ENCODE measurements around the gene IGSF21.

The IGSF21 gene

GRCh38 chr1:18263547-18264120 is 156.0 kb downstream of the IGSF21 start:
- Histone ChIP-seq H3K9me3 (ENCODE audit: control insufficient read depth, insufficient read depth, low read depth, low read length) (no peaks in the 10 kb centered on the region), H3K4me3 (ENCODE audit: low read depth, low read length) (no peak overlapping the region), H3K9ac (ENCODE audit: low read length) (no peak overlapping the region), H3K4me1 (ENCODE audit: control insufficient read depth, insufficient read depth, low read length) (peaks cover 30% of the 10 kb centered on the region), H3K36me3 (ENCODE audit: control insufficient read depth, insufficient read depth, low read length) (no peaks in the 10 kb centered on the region), H3K27me3 (ENCODE audit: control insufficient read depth, insufficient read depth, low read length) (peaks cover 4% of the 10 kb centered on the region; the same call in 1 of the 2 replicates), H3K27ac (ENCODE audit: low read depth, low read length) (no peak overlapping the region)

GRCh38 chr1:18264450-18265039 is 156.9 kb downstream of the IGSF21 start:
- no peak overlapping the region for H3K27ac ChIP-seq (ENCODE audit: low read depth, low read length)
- no peak overlapping the region for H3K9ac ChIP-seq (ENCODE audit: low read length)
- H3K4me3 ChIP-seq (ENCODE audit: low read depth, low read length), result no peak overlapping the region
- H3K9me3 ChIP-seq (ENCODE audit: control insufficient read depth, insufficient read depth, low read depth, low read length), result no peaks in the 10 kb centered on the region
- peaks cover 30% of the 10 kb centered on the region for H3K4me1 ChIP-seq (ENCODE audit: control insufficient read depth, insufficient read depth, low read length)
- peaks cover 3% of the 10 kb centered on the region; the same call in 1 of the 2 replicates for H3K27me3 ChIP-seq (ENCODE audit: control insufficient read depth, insufficient read depth, low read length)
- H3K36me3 ChIP-seq (ENCODE audit: control insufficient read depth, insufficient read depth, low read length), result no peaks in the 10 kb centered on the region

- no peaks in the 10 kb centered on the region for H3K27me3 ChIP-seq (ENCODE audit: control insufficient read depth, insufficient read depth, low read length)
- no peaks in the 10 kb centered on the region for H3K36me3 ChIP-seq (ENCODE audit: control insufficient read depth, insufficient read depth, low read length)
- no peaks in the 10 kb centered on the region for H3K9me3 ChIP-seq (ENCODE audit: control insufficient read depth, insufficient read depth, low read depth, low read length)
- H3K9ac ChIP-seq (ENCODE audit: low read length), result no peak overlapping the region
- H3K27ac ChIP-seq (ENCODE audit: low read depth, low read length), result no peak overlapping the region
- H3K4me3 ChIP-seq (ENCODE audit: low read depth, low read length), result no peak overlapping the region
- H3K4me1 ChIP-seq (ENCODE audit: control insufficient read depth, insufficient read depth, low read length), result peaks cover 30% of the 10 kb centered on the region
These were observed 158.0 kb downstream of the IGSF21 start for GRCh38 chr1:18265641-18266040.

GRCh38 chr1:18266391-18266790 is 158.8 kb downstream of the IGSF21 start:
- Histone ChIP-seq H3K9me3 (ENCODE audit: control insufficient read depth, insufficient read depth, low read depth, low read length) (no peaks in the 10 kb centered on the region), H3K27me3 (ENCODE audit: control insufficient read depth, insufficient read depth, low read length) (no peaks in the 10 kb centered on the region), H3K36me3 (ENCODE audit: control insufficient read depth, insufficient read depth, low read length) (no peaks in the 10 kb centered on the region), H3K9ac (ENCODE audit: low read length) (no peak overlapping the region), H3K4me3 (ENCODE audit: low read depth, low read length) (no peak overlapping the region), H3K4me1 (ENCODE audit: control insufficient read depth, insufficient read depth, low read length) (peaks cover 30% of the 10 kb centered on the region), H3K27ac (ENCODE audit: low read depth, low read length) (no peak overlapping the region)

- no peak overlapping the region for H3K4me3 ChIP-seq (ENCODE audit: low read depth, low read length)
- H3K36me3 ChIP-seq (ENCODE audit: control insufficient read depth, insufficient read depth, low read length), result no peaks in the 10 kb centered on the region
- no peak overlapping the region for H3K9ac ChIP-seq (ENCODE audit: low read length)
- no peaks in the 10 kb centered on the region for H3K9me3 ChIP-seq (ENCODE audit: control insufficient read depth, insufficient read depth, low read depth, low read length)
- H3K27me3 ChIP-seq (ENCODE audit: control insufficient read depth, insufficient read depth, low read length), result no peaks in the 10 kb centered on the region
- 0 out of 2 replicates have a peak, but pooled peaks cover 5% of the 10 kb centered on the region for H3K4me1 ChIP-seq (ENCODE audit: control insufficient read depth, insufficient read depth, low read length)
- H3K27ac ChIP-seq (ENCODE audit: low read depth, low read length), result no peak overlapping the region
These were observed 163.7 kb downstream of the IGSF21 start for GRCh38 chr1:18271336-18271735.

GRCh38 chr1:18278946-18279345 is 171.3 kb downstream of the IGSF21 start:
- peaks cover 34% of the 10 kb centered on the region for H3K4me1 ChIP-seq (ENCODE audit: control insufficient read depth, insufficient read depth, low read length)
- H3K27me3 ChIP-seq (ENCODE audit: control insufficient read depth, insufficient read depth, low read length), result no peaks in the 10 kb centered on the region
- no peak overlapping the region for H3K9ac ChIP-seq (ENCODE audit: low read length)
- no peak overlapping the region for H3K27ac ChIP-seq (ENCODE audit: low read depth, low read length)
- no peaks in the 10 kb centered on the region for H3K9me3 ChIP-seq (ENCODE audit: control insufficient read depth, insufficient read depth, low read depth, low read length)
- no peaks in the 10 kb centered on the region for H3K36me3 ChIP-seq (ENCODE audit: control insufficient read depth, insufficient read depth, low read length)
- H3K4me3 ChIP-seq (ENCODE audit: low read depth, low read length), result no peak overlapping the region

- Histone ChIP-seq H3K27me3 (ENCODE audit: control insufficient read depth, insufficient read depth, low read length) (no peaks in the 10 kb centered on the region), H3K36me3 (ENCODE audit: control insufficient read depth, insufficient read depth, low read length) (no peaks in the 10 kb centered on the region), H3K4me3 (ENCODE audit: low read depth, low read length) (no peak overlapping the region), H3K9me3 (ENCODE audit: control insufficient read depth, insufficient read depth, low read depth, low read length) (no peaks in the 10 kb centered on the region), H3K27ac (ENCODE audit: low read depth, low read length) (no peak overlapping the region), H3K4me1 (ENCODE audit: control insufficient read depth, insufficient read depth, low read length) (peaks cover 39% of the 10 kb centered on the region), H3K9ac (ENCODE audit: low read length) (no peak overlapping the region)
These were observed 171.9 kb downstream of the IGSF21 start for GRCh38 chr1:18279351-18280074.

- H3K4me3 ChIP-seq (ENCODE audit: low read depth, low read length), result no peak overlapping the region
- no peaks in the 10 kb centered on the region for H3K36me3 ChIP-seq (ENCODE audit: control insufficient read depth, insufficient read depth, low read length)
- no peak overlapping the region for H3K9ac ChIP-seq (ENCODE audit: low read length)
- H3K9me3 ChIP-seq (ENCODE audit: control insufficient read depth, insufficient read depth, low read depth, low read length), result no peaks in the 10 kb centered on the region
- H3K27ac ChIP-seq (ENCODE audit: low read depth, low read length), result no peak overlapping the region
- H3K4me1 ChIP-seq (ENCODE audit: control insufficient read depth, insufficient read depth, low read length), result peaks cover 48% of the 10 kb centered on the region
- no peaks in the 10 kb centered on the region for H3K27me3 ChIP-seq (ENCODE audit: control insufficient read depth, insufficient read depth, low read length)
These were observed 173.4 kb downstream of the IGSF21 start for GRCh38 chr1:18280956-18281355.

GRCh38 chr1:18282851-18283600 is 175.4 kb downstream of the IGSF21 start:
- no peaks in the 10 kb centered on the region for H3K27me3 ChIP-seq (ENCODE audit: control insufficient read depth, insufficient read depth, low read length)
- no peak overlapping the region for H3K4me3 ChIP-seq (ENCODE audit: low read depth, low read length)
- H3K27ac ChIP-seq (ENCODE audit: low read depth, low read length), result no peak overlapping the region
- H3K9ac ChIP-seq (ENCODE audit: low read length), result no peak overlapping the region
- no peaks in the 10 kb centered on the region for H3K9me3 ChIP-seq (ENCODE audit: control insufficient read depth, insufficient read depth, low read depth, low read length)
- peaks cover 48% of the 10 kb centered on the region for H3K4me1 ChIP-seq (ENCODE audit: control insufficient read depth, insufficient read depth, low read length)
- no peaks in the 10 kb centered on the region for H3K36me3 ChIP-seq (ENCODE audit: control insufficient read depth, insufficient read depth, low read length)

- no peaks in the 10 kb centered on the region for H3K27me3 ChIP-seq (ENCODE audit: control insufficient read depth, insufficient read depth, low read length)
- peaks cover 51% of the 10 kb centered on the region for H3K4me1 ChIP-seq (ENCODE audit: control insufficient read depth, insufficient read depth, low read length)
- H3K9me3 ChIP-seq (ENCODE audit: control insufficient read depth, insufficient read depth, low read depth, low read length), result no peaks in the 10 kb centered on the region
- no peak overlapping the region for H3K27ac ChIP-seq (ENCODE audit: low read depth, low read length)
- no peak overlapping the region for H3K9ac ChIP-seq (ENCODE audit: low read length)
- no peak overlapping the region for H3K4me3 ChIP-seq (ENCODE audit: low read depth, low read length)
- H3K36me3 ChIP-seq (ENCODE audit: control insufficient read depth, insufficient read depth, low read length), result no peaks in the 10 kb centered on the region
These were observed 176.2 kb downstream of the IGSF21 start for GRCh38 chr1:18283601-18284385.
